HepG2 (cell line): Measurements from ENCODE around the gene TOM1L2. TPM values are rescaled to one million over a fixed set of nuclear protein-coding genes. Genes with fewer than 3 reads are reported as not detected.

ENCODE experiments used
- CBFB ChIP-seq: sonication (generic); formaldehyde crosslinking; IDR thresholded peaks from 2 replicates; pipeline ENCODE4 v1.4.0; 2020; ENCODE audit warnings: missing genetic modification reagents
- CEBPG ChIP-seq: IDR thresholded peaks from 2 replicates; pipeline ENCODE4 v1.6.1; 2016
- ELF1 ChIP-seq: sonication (generic); formaldehyde crosslinking; IDR thresholded peaks from 2 replicates; pipeline ENCODE4 v1.4.0; 2020; ENCODE audit warnings: missing genetic modification reagents
- ERF ChIP-seq: IDR thresholded peaks from 2 replicates; pipeline ENCODE4 v1.6.1; 2018; ENCODE audit warnings: missing biosample characterization, missing genetic modification reagents
- ETV5 ChIP-seq: IDR thresholded peaks from 2 replicates; pipeline ENCODE4 v1.6.1; 2018; ENCODE audit warnings: missing biosample characterization, missing genetic modification reagents, inconsistent platforms, borderline replicate concordance
- GMEB1 ChIP-seq: sonication (generic); formaldehyde crosslinking; IDR thresholded peaks from 2 replicates; pipeline ENCODE4 v1.5.1; 2020; ENCODE audit warnings: missing genetic modification reagents, mild to moderate bottlenecking, borderline replicate concordance
- HMG20A ChIP-seq: IDR thresholded peaks from 2 replicates; pipeline ENCODE4 v1.6.1; 2016; ENCODE audit warnings: borderline replicate concordance
- HNF4G ChIP-seq, 2 experiments: sonication (generic) in 1 of 2; formaldehyde crosslinking in 1 of 2; IDR thresholded peaks; 2 replicates each; pipeline versions ENCODE4 v1.4.0 to v1.6.1; 2011 to 2020; ENCODE audit warnings: borderline replicate concordance in 2 of 2, low read depth in 2 of 2, mild to moderate bottlenecking in 2 of 2, low read length in 1 of 2, missing genetic modification reagents in 1 of 2, moderate library complexity in 1 of 2
- MBNL3 ChIP-seq: fragments of 250-450 bp; sonication (Bioruptor Pico); conservative IDR thresholded peaks from 2 replicates; pipeline ENCODE4 v1.8.0; 2022; ENCODE audit warnings: mild to moderate bottlenecking, inconsistent platforms
- MEIS1 ChIP-seq: sonication (generic); formaldehyde crosslinking; IDR thresholded peaks from 2 replicates; pipeline ENCODE4 v1.9.0; 2021; ENCODE audit warnings: mild to moderate bottlenecking, missing genetic modification reagents, moderate library complexity, borderline replicate concordance
- NR2F2 ChIP-seq: IDR thresholded peaks from 2 replicates; pipeline ENCODE4 v1.6.1; 2012; ENCODE audit warnings: low read depth, inconsistent platforms, borderline replicate concordance
- PTBP1 ChIP-seq: fragments of 200-400 bp; formaldehyde crosslinking; IDR thresholded peaks from 2 replicates; pipeline ENCODE4 v1.6.1; 2018; ENCODE audit warnings: low read length, low read depth; ENCODE audit not compliant: poor library complexity, severe bottlenecking
- REST ChIP-seq, 2 experiments: IDR thresholded peaks; 2 replicates each; pipeline ENCODE4 v1.6.1; 2011 to 2012; ENCODE audit warnings: low read length in 2 of 2, borderline replicate concordance in 1 of 2, low read depth in 1 of 2, mild to moderate bottlenecking in 1 of 2, moderate library complexity in 1 of 2
- RXRB ChIP-seq: IDR thresholded peaks from 2 replicates; pipeline ENCODE4 v1.6.1; 2016; ENCODE audit warnings: borderline replicate concordance, missing genetic modification reagents, missing compliant biosample characterization
- SIX4 ChIP-seq: sonication (generic); formaldehyde crosslinking; IDR thresholded peaks from 2 replicates; pipeline ENCODE4 v1.4.0; 2020; ENCODE audit warnings: missing genetic modification reagents
- TARDBP ChIP-seq: sonication (generic); formaldehyde crosslinking; IDR thresholded peaks from 2 replicates; pipeline ENCODE4 v1.8.0; 2022; ENCODE audit warnings: mild to moderate bottlenecking, missing genetic modification reagents
- TEAD3 ChIP-seq: optimal IDR thresholded peaks from 2 replicates; pipeline ENCODE3; 2016; ENCODE audit warnings: borderline replicate concordance
- THAP11 ChIP-seq: IDR thresholded peaks from 2 replicates; pipeline ENCODE4 v1.6.1; 2016; ENCODE audit warnings: missing biosample characterization, missing genetic modification reagents
- THRA ChIP-seq: sonication (generic); formaldehyde crosslinking; IDR thresholded peaks from 2 replicates; pipeline ENCODE4 v1.4.0; 2020; ENCODE audit warnings: missing genetic modification reagents, borderline replicate concordance
- ZBTB7B ChIP-seq: sonication (generic); formaldehyde crosslinking; IDR thresholded peaks from 2 replicates; pipeline ENCODE4 v1.4.0; 2020; ENCODE audit warnings: missing genetic modification reagents
- ZNF605 ChIP-seq: sonication (generic); formaldehyde crosslinking; IDR thresholded peaks from 2 replicates; pipeline ENCODE4 v1.8.0; 2022; ENCODE audit warnings: mild to moderate bottlenecking, missing genetic modification reagents
- ZNF644 ChIP-seq: IDR thresholded peaks from 2 replicates; pipeline ENCODE4 v1.6.1; 2016; ENCODE audit warnings: low read depth
- ZNF790 ChIP-seq: sonication (generic); formaldehyde crosslinking; IDR thresholded peaks from 2 replicates; pipeline ENCODE4 v1.8.0; 2022; ENCODE audit warnings: missing genetic modification reagents, mild to moderate bottlenecking, borderline replicate concordance
- ZSCAN20 ChIP-seq: sonication (generic); formaldehyde crosslinking; IDR thresholded peaks from 2 replicates; pipeline ENCODE4 v1.4.0; 2020; ENCODE audit warnings: missing genetic modification reagents, mild to moderate bottlenecking, borderline replicate concordance
- polyA plus RNA-seq, 8 experiments: library from polyadenylated mRNA; depleted of rRNA in 3 of 8; stranded (reverse) in 7 of 8; unstranded in 1 of 8; fragments of >200 nt; fragmentation: Illumina TruSeq in 4 of 8; extraction: Trizol in 4 of 8; gene quantifications; 2 replicates each; pipeline versions ENCODE4 v1.2.1 to v1.2.3, GENCODE V29; 2011 to 2016; ENCODE audit warnings: low read depth in 4 of 8, missing spikeins in 1 of 8, mixed read lengths in 1 of 8; ENCODE audit not compliant: insufficient read depth in 1 of 8
- total RNA-seq, 5 experiments: library from RNA; depleted of rRNA; stranded (reverse); fragments of >200 nt; fragmentation: Illumina TruSeq; extraction: Trizol; gene quantifications; 2 replicates each; pipeline ENCODE4 v1.2.3, GENCODE V29; 2016; ENCODE audit warnings: low read depth in 1 of 5

TOM1L2 gene
- total and polyA plus RNA-seq, 2 of the 13 experiments (the other 11 are each of a cell fraction or from before 2014, with no cell fraction given), result 4.7 to 7.4 TPM

- TF ChIP-seq GMEB1 (CRISPR knock-in tag) (peak; percentile 26; the same call in 1 of the 2 replicates), CBFB (CRISPR knock-in tag) (peak; percentile 97), TEAD3 (CRISPR knock-in tag) (peak; percentile 48), CEBPG (CRISPR knock-in tag) (peak; percentile 59), ZSCAN20 (CRISPR knock-in tag) (no peak), ERF (0 out of 2 replicates have a peak, but pooled peaks have one; percentile 16), NR2F2 (0 out of 2 replicates have a peak, but pooled peaks have one; percentile 11), PTBP1 (no peak), MEIS1 (CRISPR knock-in tag) (peak; percentile 65; the same call in 1 of the 2 replicates), HMG20A (CRISPR knock-in tag) (peak; percentile 47; the same call in 1 of the 2 replicates), REST (IDR thresholded peaks at IDR 0.05; ENCODE audit: borderline replicate concordance in 1 of 2, low read depth in 1 of 2, low read length in 2 of 2) (no peak), ZBTB7B (CRISPR knock-in tag) (no peak; the same call in 1 of the 2 replicates), ELF1 (CRISPR knock-in tag) (peak; percentile 43; the same call in 1 of the 2 replicates), RXRB (CRISPR knock-in tag) (0 out of 2 replicates have a peak, but pooled peaks have one; percentile 16), SIX4 (CRISPR knock-in tag) (no peak), THAP11 (peak; percentile 41; the same call in 1 of the 2 replicates), ZNF644 (CRISPR knock-in tag) (peak; percentile 27; the same call in 1 of the 2 replicates), ETV5 (CRISPR knock-in tag) (peak; percentile 77), MBNL3 (CRISPR knock-in tag) (no peak), ZNF790 (no peak), TARDBP (0 out of 2 replicates have a peak, but pooled peaks have one; percentile 44), HNF4G (IDR thresholded peaks at IDR 0.05; ENCODE audit: borderline replicate concordance, low read depth, low read length) (peak; percentile 20; the same call in 1 of the 2 replicates), HNF4G (CRISPR knock-in tag; IDR thresholded peaks at IDR 0.05; ENCODE audit: borderline replicate concordance, low read depth) (no peak), ZNF605 (no peak), THRA (CRISPR knock-in tag) (no peak)
These were observed 45.8 kb upstream of the TOM1L2 start (continued) for GRCh38 chr17:18017958-18018357.
